B cell (primary cell): ENCODE data around the gene ANK2.

ENCODE experiments used
- CTCF ChIP-seq: fragments of 200-600 bp; IDR thresholded peaks from one replicate; pipeline ENCODE4 v1.8.0; 2022; ENCODE audit warnings: antibody characterized with exemption, mild to moderate bottlenecking
- EZH2 ChIP-seq: IDR thresholded peaks from 2 replicates; pipeline ENCODE4 v1.6.1; 2012; ENCODE audit warnings: borderline replicate concordance, low read depth, mild to moderate bottlenecking, moderate library complexity, low read length; ENCODE audit not compliant: insufficient read depth, poor library complexity, severe bottlenecking

GRCh38 chr4:113122066-113122465 is 72.6 kb downstream of the ANK2 start:
- TF ChIP-seq CTCF: no peak
- no peak for TF ChIP-seq EZH2
